Activated CD8-positive, alpha-beta T cell treated with anti-CD3 and anti-CD28 coated beads, Interleukin-2, amount 10 ng/mL, durations not matched to agents 7 days and 5 days (primary cell): ENCODE results near the gene KLRB1. TPM values are rescaled to one million over a fixed set of nuclear protein-coding genes. Genes with fewer than 3 reads are reported as not detected.

Experiments
- ATAC-seq: fragments of 150-1000 bp; cut with Tn5 transposase; one replicate; pipeline ENCODE4 v1.10.0; 2021; ENCODE audit warnings: moderate library complexity
- CTCF ChIA-PET: fragments of 350-600 bp; sonication (Branson Sonifier 250); formaldehyde crosslinking; loops from one replicate; lab custom pipeline; 2021; ENCODE audit warnings: antibody characterized with exemption; lab: Charles Lee
- POLR2A ChIA-PET: fragments of 350-600 bp; sonication (Branson Sonifier 250); formaldehyde crosslinking; loops from one replicate; lab custom pipeline; 2021; ENCODE audit warnings: antibody characterized with exemption; lab: Charles Lee
- DNase-seq: peaks from one replicate; pipeline ENCODE4 v3.0.0-alpha.2; 2020
- H3K27ac Mint-ChIP-seq: one replicate; pipeline ENCODE4 v1.8.0; 2021; ENCODE audit warnings: mild to moderate bottlenecking, mixed read lengths
- H3K27me3 Mint-ChIP-seq: one replicate; pipeline ENCODE4 v1.8.0; 2021; ENCODE audit warnings: low read depth, mixed read lengths
- H3K36me3 Mint-ChIP-seq: one replicate; pipeline ENCODE4 v1.8.0; 2021; ENCODE audit warnings: low read depth, mixed read lengths
- H3K4me1 Mint-ChIP-seq: one replicate; pipeline ENCODE4 v1.8.0; 2021; ENCODE audit warnings: low read depth, mixed read lengths
- H3K4me3 Mint-ChIP-seq: one replicate; pipeline ENCODE4 v1.8.0; 2021; ENCODE audit warnings: mild to moderate bottlenecking, mixed read lengths
- H3K9me3 Mint-ChIP-seq: one replicate; pipeline ENCODE4 v1.8.0; 2022; ENCODE audit warnings: mixed read lengths; ENCODE audit not compliant: insufficient read depth
- total RNA-seq, 2 experiments: library from RNA; stranded (reverse); gene quantifications; one replicate each; pipeline ENCODE4 v1.2.3, GENCODE V29; 2021

KLRB1 gene
- total RNA-seq, 2 experiments from 2014 or later: 6.0 to 6.3 TPM

DNA sequence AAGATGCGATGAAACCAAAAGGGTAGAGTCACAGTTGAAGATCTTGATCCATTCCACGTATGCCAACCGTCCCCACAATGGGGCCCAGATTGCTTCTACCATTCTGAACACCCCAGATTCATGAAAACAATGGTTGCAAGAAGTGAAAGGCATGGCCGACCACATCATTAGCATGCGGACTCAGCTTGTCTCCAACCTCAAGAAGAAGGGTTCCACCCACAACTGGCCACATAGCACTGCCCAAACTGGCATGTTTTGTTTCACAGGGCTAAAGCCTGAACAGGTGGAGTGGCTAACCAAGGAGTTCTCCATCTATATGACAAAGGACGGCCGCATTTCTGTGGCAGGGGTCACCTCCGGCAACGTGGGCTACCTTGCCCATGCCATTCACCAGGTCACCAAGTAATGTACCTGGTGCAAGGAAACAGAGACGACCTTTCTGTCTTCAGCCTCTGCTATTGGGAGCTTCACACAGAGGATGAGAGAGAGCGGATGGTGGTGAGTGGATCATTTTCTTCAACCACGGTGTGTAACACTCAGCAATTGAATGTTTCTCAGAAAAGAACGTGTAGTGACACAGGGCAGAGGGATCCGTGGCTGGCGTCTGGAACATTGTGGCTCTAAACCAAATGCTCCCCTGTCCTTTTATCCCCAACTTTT lies 35.0 kb upstream of the KLRB1 start:
- POLR2A ChIA-PET: no interaction called here
- Mint-ChIP-seq H3K27ac (peak overlapping the region; percentile 86), H3K4me1 (peaks cover 68% of the 10 kb centered on the region), H3K36me3 (peaks cover 73% of the 10 kb centered on the region), H3K9me3 (peaks cover 24% of the 10 kb centered on the region), H3K27me3 (no peaks in the 10 kb centered on the region), H3K4me3 (peak overlapping the region; percentile 53)
- DNase-seq (no peak), ATAC-seq (no peak)
- CTCF ChIA-PET: interaction anchor here (1.3 to 1.5 kb wide), 2 partner anchors 8 to 65 kb away, joined by 4 to 6 read pairs; no protein-coding TSS in a partner anchor

DNA sequence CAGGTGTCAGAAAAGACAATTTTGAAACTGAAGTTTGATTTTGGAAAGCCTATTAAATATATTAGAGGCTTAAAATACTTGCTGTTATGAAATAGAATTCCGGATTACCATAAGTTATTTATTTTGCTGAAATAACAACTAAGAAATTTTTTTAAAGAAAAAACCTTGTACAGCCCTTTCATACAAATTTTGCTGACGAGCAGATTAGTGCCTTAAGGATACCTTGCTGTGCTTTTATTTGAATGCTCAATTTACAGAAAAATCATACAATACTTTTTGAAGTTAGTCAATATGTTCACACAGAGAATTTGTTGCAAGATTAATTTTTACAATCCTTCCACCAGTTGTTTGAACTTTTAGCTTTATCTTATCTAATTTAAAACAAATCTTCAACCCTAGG lies 32.3 kb upstream of the KLRB1 start:
- peaks cover 17% of the 10 kb centered on the region for H3K9me3 Mint-ChIP-seq
- CTCF ChIA-PET: interaction anchor here (1.3 to 2.5 kb wide), 2 partner anchors 68 to 103 kb away, joined by 3 to 9 read pairs; no protein-coding TSS in a partner anchor
- peaks cover 69% of the 10 kb centered on the region for H3K4me1 Mint-ChIP-seq
- POLR2A ChIA-PET: no interaction called here
- ATAC-seq (no peak), DNase-seq (no peak)
- H3K36me3 Mint-ChIP-seq: peaks cover 76% of the 10 kb centered on the region
- no peak overlapping the region for H3K4me3 Mint-ChIP-seq
- H3K27ac Mint-ChIP-seq: no peak overlapping the region
- no peaks in the 10 kb centered on the region for H3K27me3 Mint-ChIP-seq

DNA sequence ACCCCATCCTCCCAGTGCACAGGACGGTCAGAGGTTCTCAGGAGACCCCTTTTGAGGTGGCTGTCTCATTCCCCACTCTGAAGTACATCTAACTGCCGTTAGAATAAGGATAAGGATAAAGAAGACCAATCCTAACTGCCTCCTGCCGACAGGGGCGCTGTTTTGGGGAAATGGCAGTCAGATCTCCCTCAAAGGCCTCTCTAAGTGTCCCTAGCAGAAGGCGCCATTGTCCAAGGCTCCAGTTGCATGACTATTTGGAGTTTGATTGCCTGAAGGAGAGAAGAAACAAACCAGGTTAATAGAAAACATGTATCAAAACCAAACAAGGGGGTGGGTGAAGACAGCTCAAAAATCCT lies 29.1 kb upstream of the KLRB1 start:
- H3K27ac Mint-ChIP-seq: no peak overlapping the region
- no peaks in the 10 kb centered on the region for H3K27me3 Mint-ChIP-seq
- ChIA-PET CTCF (interaction anchor here (1.5 to 6.9 kb wide), 3 partner anchors 29 to 113 kb away, joined by 3 to 91 read pairs (median 32); no protein-coding TSS in a partner anchor), POLR2A (interaction anchor here (0.7 to 2.1 kb wide), 2 partner anchors 11 to 789 kb away, joined by 3 to 8 read pairs; no protein-coding TSS in a partner anchor)
- ATAC-seq (no peak), DNase-seq (no peak)
- no peak overlapping the region for H3K4me3 Mint-ChIP-seq
- peaks cover 55% of the 10 kb centered on the region for H3K36me3 Mint-ChIP-seq
- peaks cover 68% of the 10 kb centered on the region for H3K4me1 Mint-ChIP-seq
- H3K9me3 Mint-ChIP-seq: peaks cover 17% of the 10 kb centered on the region

DNA sequence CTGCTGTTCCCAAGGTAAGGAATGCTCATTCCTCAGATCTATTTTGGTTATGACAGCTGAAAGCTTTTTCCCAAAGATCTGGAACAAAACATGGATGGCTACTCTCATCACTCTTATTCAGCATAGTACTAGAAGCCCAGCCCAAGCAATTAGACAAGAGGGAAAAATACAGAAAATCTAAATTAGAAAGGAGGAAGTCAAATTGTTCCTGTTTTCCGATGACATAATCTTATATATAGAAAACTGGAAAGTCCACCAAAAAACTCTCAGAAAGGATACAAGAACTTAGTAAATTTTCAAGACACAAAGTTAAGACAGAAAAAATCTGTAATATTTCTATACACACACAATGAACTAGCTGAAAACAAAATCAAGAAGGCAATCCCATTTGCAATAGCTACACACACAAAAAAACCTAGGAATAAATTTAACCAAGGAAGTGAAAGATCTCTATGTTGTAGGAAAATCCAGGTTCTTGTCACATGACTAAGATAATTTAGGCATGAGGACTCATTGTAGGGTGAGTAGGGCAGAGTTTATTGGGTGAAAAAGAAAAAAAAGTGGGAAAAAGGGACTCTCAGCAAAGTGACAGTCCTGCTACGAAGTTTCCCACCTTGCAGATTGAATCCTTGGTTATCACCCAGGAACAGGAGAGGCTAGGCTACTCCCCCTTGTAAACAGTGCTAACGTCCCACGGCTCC lies 28.6 kb upstream of the KLRB1 start:
- Mint-ChIP-seq H3K27me3 (no peaks in the 10 kb centered on the region), H3K4me3 (no peak overlapping the region), H3K9me3 (peaks cover 13% of the 10 kb centered on the region), H3K36me3 (peaks cover 54% of the 10 kb centered on the region), H3K4me1 (peaks cover 66% of the 10 kb centered on the region), H3K27ac (no peak overlapping the region)
- DNase-seq (no peak), ATAC-seq (no peak)
- POLR2A ChIA-PET: interaction anchor here (0.7 to 2.1 kb wide), 3 partner anchors 12 to 790 kb away, joined by 3 to 8 read pairs (median 5); no protein-coding TSS in a partner anchor
- CTCF ChIA-PET: interaction anchor here (1.0 to 6.9 kb wide), 8 partner anchors 9 to 113 kb away, joined by 3 to 91 read pairs (median 4); no protein-coding TSS in a partner anchor

DNA sequence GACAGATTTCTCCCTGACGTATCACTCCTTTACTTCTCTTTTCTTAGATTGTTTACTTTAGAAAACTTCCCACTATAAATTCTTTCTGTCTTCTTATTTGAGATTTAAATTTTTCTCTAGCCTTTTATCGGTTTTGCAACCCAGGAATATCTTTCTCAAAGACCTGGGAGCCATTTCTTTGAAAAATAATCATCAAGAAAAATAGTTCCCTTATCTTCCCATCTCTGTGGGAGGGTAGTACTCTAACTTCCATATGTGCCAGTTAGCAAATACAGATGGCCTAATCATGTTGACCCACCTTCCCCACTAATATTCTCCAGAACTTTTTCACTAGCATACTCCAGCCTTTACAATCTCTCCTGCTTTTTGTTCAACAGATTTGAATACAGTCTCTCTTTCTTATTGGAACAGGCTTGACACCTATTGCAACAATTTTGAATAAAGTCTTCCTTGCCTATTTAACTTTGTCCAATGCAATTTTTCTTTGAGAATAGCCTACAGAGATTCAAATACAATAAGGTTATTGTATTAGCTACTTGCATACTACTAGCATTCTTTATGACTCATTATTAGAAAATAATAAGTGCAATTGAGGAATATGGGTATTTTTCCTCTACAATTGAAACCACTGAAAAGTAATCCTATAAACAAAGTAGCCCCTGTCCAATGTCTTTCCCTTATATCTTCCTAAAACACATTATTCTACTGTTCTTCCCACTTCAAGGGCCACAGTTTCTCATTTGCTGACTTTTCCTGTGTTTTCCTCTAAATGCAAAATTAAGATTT lies 27.4 kb upstream of the KLRB1 start:
- Mint-ChIP-seq H3K9me3 (peaks cover 8% of the 10 kb centered on the region), H3K36me3 (peaks cover 43% of the 10 kb centered on the region), H3K4me1 (peaks cover 64% of the 10 kb centered on the region), H3K27me3 (no peaks in the 10 kb centered on the region), H3K27ac (peak overlapping the region; percentile 8), H3K4me3 (peak overlapping the region; percentile 20)
- no peak for DNase-seq
- ATAC-seq: no peak
- ChIA-PET CTCF (interaction anchor here (0.6 to 6.9 kb wide), 34 partner anchors 8 to 696 kb away, joined by 3 to 91 read pairs (median 6); partner anchors contain the start of gene KLRB1), POLR2A (interaction anchor here (0.6 to 3.3 kb wide), 6 partner anchors 13 to 80 kb away, joined by 3 to 13 read pairs (median 4); no protein-coding TSS in a partner anchor)

DNA sequence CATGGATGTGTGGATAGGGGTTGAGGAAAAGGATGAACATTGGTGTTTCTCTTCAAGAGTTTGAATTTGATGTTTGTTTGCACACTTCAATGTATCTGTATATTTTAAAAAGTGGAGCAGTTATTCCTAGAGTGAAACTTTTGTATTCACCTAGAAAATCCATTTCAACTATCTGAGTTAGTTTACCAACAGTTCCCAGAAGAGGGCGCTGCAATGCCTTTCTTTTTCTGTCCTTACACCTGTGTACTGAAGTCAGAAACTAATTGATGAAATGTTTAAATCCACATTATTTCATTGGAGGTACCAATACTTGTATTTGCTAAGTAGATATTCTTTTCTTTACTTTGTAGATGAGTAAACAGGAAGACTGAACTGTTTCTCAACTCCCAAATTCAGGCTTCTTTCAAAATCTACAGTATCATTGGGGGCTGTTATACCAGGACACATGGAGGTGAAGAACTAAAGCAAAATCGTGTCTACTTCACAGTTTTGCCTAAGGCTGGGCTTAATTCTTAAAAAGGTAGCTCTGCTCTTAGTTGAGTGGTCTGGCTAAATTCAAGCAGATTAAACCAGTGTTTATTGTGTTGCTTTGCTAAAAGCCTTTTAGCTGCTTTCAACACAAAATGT lies 26.6 kb upstream of the KLRB1 start:
- Mint-ChIP-seq H3K27me3 (no peaks in the 10 kb centered on the region), H3K4me3 (no peak overlapping the region), H3K36me3 (peaks cover 41% of the 10 kb centered on the region), H3K4me1 (peaks cover 62% of the 10 kb centered on the region), H3K27ac (peak overlapping the region; percentile 62), H3K9me3 (peaks cover 4% of the 10 kb centered on the region)
- CTCF ChIA-PET: interaction anchor here (0.6 to 6.9 kb wide), 35 partner anchors 9 to 696 kb away, joined by 3 to 91 read pairs (median 6); partner anchors contain the start of gene KLRB1
- ATAC-seq: peak; percentile 88
- POLR2A ChIA-PET: interaction anchor here (0.6 to 3.3 kb wide), 5 partner anchors 14 to 74 kb away, joined by 3 to 13 read pairs (median 4); no protein-coding TSS in a partner anchor
- DNase-seq: peak; percentile 91

DNA sequence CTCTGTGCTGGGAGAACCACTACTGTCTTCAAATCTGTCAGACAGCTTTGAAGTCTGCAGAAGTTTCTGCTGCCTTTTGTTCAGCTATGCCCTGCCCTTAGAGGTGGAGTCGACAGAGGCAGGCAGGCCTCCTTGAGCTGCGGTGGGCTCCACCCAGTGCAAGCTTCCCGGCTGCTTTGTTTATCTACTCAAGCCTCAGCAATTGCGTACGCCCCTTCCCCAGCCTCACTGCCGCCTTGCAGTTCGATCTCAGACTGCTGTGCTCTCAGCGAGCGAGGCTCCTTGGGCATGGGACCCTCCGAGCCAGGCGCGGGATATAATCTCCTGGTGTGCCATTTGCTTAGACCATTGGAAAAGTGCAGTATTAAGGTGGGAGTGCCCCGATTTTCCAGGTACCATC lies 25.1 kb upstream of the KLRB1 start:
- ChIA-PET POLR2A (interaction anchor here (1.1 to 3.3 kb wide), 2 partner anchors 15 to 41 kb away, joined by 4 to 13 read pairs; no protein-coding TSS in a partner anchor), CTCF (interaction anchor here (0.9 to 6.9 kb wide), 16 partner anchors 15 to 165 kb away, joined by 3 to 91 read pairs (median 8); no protein-coding TSS in a partner anchor)
- DNase-seq (no peak), ATAC-seq (no peak)
- H3K27ac Mint-ChIP-seq: no peak overlapping the region
- no peaks in the 10 kb centered on the region for H3K27me3 Mint-ChIP-seq
- peaks cover 49% of the 10 kb centered on the region for H3K4me1 Mint-ChIP-seq
- no peaks in the 10 kb centered on the region for H3K9me3 Mint-ChIP-seq
- no peak overlapping the region for H3K4me3 Mint-ChIP-seq
- peaks cover 44% of the 10 kb centered on the region for H3K36me3 Mint-ChIP-seq

DNA sequence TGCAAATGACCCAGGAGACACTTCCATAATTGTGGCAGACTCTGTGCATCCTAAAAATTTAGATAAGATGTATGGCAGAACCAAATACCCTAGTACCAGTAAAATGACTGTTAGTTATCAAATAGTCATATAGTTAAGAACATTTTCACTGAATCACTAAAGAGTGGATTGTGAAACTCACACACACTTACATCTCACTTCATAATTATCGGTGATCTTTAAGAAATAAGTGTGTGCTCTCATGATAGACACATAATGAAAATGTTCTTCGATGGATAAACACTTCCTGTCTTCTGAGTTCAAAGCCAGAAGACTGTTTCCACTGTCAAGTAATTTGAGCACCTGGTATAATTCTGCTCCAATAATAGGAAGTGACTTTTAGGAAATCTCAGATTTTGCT lies 19.1 kb upstream of the KLRB1 start:
- H3K4me3 Mint-ChIP-seq: no peak overlapping the region
- CTCF ChIA-PET: interaction anchor here (1.0 kb wide), 1 partner anchor 158 kb away, joined by 3 read pairs; no protein-coding TSS in a partner anchor
- ATAC-seq: no peak
- H3K4me1 Mint-ChIP-seq: no peaks in the 10 kb centered on the region
- POLR2A ChIA-PET: no interaction called here
- H3K27ac Mint-ChIP-seq: no peak overlapping the region
- peaks cover 56% of the 10 kb centered on the region for H3K36me3 Mint-ChIP-seq
- H3K27me3 Mint-ChIP-seq: no peaks in the 10 kb centered on the region
- DNase-seq: no peak
- peaks cover 15% of the 10 kb centered on the region for H3K9me3 Mint-ChIP-seq

DNA sequence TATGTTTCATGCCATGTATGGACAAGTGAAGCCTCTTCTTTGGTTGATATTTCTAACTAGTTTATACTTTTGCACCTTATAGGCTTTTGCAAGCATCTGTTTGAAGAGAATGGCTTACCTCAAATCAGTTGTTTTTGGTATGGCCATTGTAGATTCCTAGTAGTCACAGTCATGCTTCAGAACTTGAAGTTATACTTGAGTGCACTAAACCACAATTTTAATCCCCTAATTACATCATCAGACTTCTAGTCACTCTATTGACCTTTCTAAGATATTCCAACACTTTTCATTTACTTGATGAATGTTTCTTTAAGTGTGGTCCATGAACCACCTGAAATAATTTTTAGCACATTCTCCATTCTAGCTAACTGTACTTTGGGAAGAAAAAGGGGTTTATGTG lies 18.6 kb upstream of the KLRB1 start:
- ChIA-PET POLR2A (no interaction called here), CTCF (interaction anchor here (0.9 to 2.7 kb wide), 3 partner anchors 8 to 157 kb away, joined by 3 to 12 read pairs (median 3); no protein-coding TSS in a partner anchor)
- H3K4me3 Mint-ChIP-seq: no peak overlapping the region
- H3K36me3 Mint-ChIP-seq: peaks cover 53% of the 10 kb centered on the region
- peaks cover 15% of the 10 kb centered on the region for H3K9me3 Mint-ChIP-seq
- H3K4me1 Mint-ChIP-seq: no peaks in the 10 kb centered on the region
- DNase-seq: no peak
- no peaks in the 10 kb centered on the region for H3K27me3 Mint-ChIP-seq
- no peak overlapping the region for H3K27ac Mint-ChIP-seq
- ATAC-seq: no peak

DNA sequence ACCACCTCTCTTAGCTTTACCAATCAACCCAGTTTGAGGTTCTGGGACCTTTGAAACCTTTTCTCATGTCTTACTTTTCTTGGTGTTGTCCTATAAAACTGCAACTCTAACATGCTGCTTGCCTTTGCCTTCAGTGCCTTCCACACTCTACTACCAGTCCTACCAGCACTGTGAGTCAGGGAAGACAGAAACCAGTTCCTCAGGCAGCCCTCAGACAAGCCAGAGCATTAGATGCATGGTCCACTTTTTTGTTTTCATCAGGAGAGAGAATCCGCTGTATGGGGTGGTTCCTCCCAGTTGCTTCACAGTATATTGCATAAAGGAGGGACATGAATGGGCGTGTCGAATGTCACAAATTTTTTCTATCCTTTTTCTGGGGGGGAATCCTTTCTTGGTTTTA lies 17.3 kb upstream of the KLRB1 start:
- DNase-seq (no peak), ATAC-seq (no peak)
- Mint-ChIP-seq H3K4me1 (no peaks in the 10 kb centered on the region), H3K36me3 (peaks cover 58% of the 10 kb centered on the region), H3K27ac (no peak overlapping the region), H3K27me3 (no peaks in the 10 kb centered on the region), H3K4me3 (no peak overlapping the region), H3K9me3 (peaks cover 15% of the 10 kb centered on the region)
- ChIA-PET POLR2A (interaction anchor here (0.6 kb wide), 1 partner anchor 23 kb away, joined by 3 read pairs; no protein-coding TSS in a partner anchor), CTCF (interaction anchor here (0.9 to 2.7 kb wide), 2 partner anchors 9 to 14 kb away, joined by 3 to 12 read pairs; no protein-coding TSS in a partner anchor)
